GM21515 (cell line): ENCODE results near the gene HLA-DMA.

ENCODE experiments used
- ATAC-seq: cut with Tn5 transposase; IDR thresholded peaks from one replicate; pipeline ENCODE4 v1.9.1; 2021; ENCODE audit not compliant: unreplicated experiment

Gene HLA-DMA

DNA sequence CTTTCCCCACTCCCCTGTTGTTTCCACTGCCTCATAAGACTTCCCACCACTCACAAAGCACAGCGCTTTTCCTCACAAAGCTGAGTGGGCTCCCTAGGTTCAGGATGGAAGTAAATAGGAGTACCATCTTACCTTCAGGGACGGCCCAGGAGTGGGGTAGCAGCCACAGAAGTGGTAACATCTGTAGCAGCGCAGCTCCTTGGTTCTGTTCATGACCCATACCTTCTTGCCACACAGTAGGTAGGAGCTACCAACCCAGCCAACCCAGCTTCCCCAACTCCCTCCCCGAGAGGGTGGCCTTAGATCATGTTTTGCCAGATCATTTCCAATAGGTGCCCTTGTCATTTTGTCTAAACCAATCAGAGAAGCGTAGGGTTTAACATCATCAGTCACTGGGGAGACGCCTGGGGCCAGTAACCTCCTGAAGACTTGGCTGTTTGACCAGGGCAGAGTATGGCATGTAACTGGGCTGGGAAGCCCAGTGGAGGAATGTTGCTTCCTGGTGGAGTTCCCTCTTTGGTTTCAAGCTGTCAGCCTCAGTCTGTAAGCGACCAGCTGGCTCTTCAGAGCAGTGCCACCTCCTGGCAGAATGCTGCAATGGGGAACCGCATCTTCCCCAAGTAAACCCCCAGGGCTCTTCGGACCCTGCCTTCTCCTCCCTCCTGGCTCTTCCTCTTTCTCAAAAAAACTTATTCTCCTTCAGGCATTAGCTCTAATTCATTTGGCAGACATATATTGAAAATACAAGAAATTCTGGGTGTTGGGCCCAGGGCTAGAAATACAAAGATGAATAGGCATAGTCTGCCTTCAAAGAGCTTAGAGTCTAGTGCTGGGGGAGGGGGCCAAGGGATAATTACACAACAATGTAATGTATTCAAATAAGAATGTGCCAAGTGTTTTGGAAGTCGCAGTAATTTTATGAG is at the start of gene HLA-DMA:
Gene HLA-DMA, minus strand, starts transcription at position 281 of the 923 bp plus-strand sequence. Its CDS starts 61 bp downstream, at position 220.
- ATAC-seq: peak; percentile 71

DNA sequence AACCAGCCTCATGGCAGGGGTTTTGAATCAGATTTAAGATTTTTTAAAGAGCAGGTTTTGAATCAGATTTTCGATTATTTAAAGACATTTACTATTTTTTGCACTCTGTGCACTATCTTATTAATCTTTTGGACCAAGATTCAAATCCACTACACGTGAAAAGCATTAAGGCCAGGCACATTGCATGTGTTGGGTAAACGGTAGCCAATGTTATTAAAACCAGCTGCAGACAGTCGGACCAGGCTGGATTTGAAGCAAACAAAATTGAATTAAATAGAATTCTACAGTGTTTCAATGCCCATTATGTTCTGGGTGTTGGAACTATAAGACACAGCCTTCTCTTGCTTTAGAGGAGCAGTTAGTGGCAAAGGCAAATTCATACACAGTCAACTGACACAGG is 48.8 kb upstream of the HLA-DMA start:
- ATAC-seq: no peak

DNA sequence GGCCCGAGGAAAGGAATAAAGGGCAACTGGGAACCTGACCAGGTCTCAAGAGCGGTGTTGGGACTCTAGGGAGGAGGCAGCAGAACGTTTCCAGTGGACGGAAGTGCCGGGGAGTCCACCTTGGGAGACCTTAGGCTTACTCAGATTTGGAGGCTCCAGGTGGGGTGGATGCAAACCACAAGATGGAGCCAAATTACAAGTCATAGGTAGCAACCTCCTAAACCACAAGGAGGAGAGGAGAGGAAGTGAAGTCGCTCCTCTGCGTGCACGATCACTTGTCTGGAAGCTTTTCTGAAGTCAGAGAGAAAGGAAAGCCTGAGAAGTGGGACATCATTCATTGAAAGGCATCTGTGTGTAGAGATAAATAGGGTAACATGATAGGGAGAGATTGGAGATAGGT is 47.2 kb upstream of the HLA-DMA start:
- no peak for ATAC-seq

DNA sequence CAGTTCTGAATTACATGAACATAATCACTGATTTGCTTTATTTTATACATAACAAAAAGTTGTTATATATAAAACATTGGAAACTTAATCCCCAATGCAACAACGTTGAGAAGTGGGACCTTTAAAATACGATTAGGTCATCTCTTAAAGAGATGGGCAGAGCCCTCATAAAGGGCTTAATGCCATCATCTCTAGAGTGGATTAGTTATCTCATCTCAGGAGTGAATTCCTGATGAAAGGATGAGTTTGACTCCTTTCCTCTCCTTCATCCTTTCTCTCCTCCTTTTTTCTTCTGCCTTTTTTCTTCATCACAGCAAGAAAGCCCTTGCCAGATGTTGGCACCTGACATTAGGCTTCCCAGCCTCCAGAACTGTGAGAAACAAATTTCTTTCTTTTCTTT is 42.6 kb upstream of the HLA-DMA start:
- ATAC-seq: no peak

DNA sequence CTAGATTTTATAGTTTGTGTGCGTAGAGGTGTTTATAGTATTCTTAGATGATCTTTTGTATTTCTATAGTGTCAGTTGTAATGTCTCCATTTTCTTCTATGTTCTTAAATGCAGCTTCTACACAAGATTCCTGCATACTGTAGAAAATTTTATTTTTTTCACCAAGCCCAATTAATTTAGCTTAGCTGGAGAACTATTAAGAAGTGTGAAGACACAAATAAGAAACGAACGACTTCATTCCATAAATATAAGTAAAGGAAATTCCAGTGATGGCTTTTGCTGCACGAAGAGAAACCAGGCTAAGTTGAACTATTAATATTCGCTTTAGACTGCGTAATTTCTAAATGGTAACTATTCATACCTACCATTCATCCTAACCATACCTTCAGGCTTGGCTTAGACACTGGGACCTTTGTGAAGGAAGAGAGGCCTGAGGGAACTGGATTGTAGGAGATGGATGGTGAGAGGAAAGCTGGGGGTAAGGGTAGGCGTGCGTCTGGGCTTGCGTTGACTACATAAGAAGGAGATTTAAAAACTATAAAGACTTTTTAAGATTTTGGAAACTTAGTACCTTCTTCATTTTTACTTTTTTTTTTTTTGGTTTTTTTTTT is 40.6 kb upstream of the HLA-DMA start:
- no peak for ATAC-seq

- ATAC-seq: no peak
Measured at GRCh38 chr6:32991972-32992371, 39.1 kb upstream of the HLA-DMA start.

GRCh38 chr6:32989368-32989767 is 36.5 kb upstream of the HLA-DMA start:
- ATAC-seq: no peak

DNA sequence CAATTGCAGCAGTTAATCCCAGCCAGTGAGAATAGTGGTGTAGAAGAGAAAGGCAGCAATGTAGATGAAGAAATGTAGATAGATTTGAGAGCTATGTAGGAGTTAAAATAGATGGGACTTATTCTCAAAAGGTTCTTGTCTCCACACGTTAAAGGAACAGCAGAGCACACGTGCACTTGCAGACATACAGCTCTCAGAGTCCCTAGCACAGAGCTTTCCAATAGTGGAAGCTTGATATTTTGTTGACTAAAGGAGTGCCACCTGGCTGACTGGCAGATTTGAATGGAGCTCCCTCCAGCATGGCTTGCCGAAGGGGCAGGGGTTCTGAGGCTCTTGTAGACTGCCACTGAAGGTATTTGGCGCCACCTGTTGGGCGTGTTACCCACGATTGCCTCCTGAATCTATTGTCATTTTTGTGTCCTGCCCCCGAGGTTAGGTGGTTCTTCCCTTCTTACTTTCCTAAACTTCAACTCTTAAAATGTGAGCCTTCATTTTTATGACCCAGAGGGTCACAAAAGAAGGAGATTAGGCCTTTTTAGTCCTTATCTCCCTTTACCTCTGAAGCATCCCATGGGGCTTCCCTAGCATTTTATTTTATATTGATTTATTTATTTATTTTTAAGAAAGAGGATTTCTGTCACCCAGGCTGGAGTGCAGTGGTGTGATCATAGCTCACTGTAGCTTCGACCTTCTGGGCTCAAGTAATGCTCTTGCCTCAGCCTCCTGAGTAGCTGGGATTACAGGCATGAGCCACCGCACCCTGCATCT is 31.9 kb upstream of the HLA-DMA start:
- no peak for ATAC-seq

GRCh38 chr6:32983964-32984621 is 31.2 kb upstream of the HLA-DMA start:
- no peak for ATAC-seq

DNA sequence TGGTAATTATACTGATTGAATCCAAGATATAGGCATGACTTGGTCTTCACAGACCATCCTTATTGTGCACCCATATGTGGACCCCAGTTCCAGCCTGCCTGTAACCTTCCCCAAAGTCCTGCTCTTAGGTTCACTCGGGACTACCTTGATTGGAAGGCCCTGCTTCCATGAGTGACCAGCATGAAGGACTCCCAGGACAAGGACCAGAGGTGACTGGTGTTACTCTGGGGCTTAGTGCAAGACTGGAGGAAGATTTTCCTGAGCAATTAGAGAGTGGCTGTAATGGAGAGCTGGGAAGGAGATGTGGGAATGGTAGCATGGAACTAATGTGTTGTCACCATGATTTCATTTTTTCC is 30.6 kb upstream of the HLA-DMA start:
- no peak for ATAC-seq

GRCh38 chr6:32982702-32983492 is 30.0 kb upstream of the HLA-DMA start:
- ATAC-seq: no peak

- ATAC-seq: no peak
Measured at GRCh38 chr6:32982084-32982701, 29.3 kb upstream of the HLA-DMA start.

DNA sequence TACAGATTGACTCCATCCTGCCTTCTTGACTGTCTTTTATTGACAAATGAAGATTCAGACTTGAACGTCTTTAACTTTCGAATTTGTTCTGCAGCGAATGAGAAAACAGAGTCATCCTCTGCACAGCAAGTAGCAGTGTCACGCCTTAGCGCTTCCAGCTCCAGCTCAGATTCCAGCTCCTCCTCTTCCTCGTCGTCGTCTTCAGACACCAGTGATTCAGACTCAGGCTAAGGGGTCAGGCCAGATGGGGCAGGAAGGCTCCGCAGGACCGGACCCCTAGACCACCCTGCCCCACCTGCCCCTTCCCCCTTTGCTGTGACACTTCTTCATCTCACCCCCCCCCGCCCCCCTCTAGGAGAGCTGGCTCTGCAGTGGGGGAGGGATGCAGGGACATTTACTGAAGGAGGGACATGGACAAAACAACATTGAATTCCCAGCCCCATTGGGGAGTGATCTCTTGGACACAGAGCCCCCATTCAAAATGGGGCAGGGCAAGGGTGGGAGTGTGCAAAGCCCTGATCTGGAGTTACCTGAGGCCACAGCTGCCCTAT is 27.7 kb upstream of the HLA-DMA start:
- ATAC-seq: no peak

GRCh38 chr6:32979720-32980487 is 27.0 kb upstream of the HLA-DMA start:
- ATAC-seq: no peak

DNA sequence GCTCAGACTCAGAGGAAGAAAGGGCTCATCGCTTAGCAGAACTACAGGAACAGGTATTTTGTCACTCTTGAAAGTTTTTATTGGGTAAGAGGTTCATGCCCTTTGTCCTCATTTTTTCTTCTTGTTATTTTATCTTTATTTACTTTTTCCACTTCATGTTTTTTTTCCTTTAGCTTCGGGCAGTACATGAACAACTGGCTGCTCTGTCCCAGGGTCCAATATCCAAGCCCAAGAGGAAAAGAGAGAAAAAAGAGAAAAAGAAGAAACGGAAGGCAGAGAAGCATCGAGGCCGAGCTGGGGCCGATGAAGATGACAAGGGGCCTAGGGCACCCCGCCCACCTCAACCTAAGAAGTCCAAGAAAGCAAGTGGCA is 25.0 kb upstream of the HLA-DMA start:
- no peak for ATAC-seq

DNA sequence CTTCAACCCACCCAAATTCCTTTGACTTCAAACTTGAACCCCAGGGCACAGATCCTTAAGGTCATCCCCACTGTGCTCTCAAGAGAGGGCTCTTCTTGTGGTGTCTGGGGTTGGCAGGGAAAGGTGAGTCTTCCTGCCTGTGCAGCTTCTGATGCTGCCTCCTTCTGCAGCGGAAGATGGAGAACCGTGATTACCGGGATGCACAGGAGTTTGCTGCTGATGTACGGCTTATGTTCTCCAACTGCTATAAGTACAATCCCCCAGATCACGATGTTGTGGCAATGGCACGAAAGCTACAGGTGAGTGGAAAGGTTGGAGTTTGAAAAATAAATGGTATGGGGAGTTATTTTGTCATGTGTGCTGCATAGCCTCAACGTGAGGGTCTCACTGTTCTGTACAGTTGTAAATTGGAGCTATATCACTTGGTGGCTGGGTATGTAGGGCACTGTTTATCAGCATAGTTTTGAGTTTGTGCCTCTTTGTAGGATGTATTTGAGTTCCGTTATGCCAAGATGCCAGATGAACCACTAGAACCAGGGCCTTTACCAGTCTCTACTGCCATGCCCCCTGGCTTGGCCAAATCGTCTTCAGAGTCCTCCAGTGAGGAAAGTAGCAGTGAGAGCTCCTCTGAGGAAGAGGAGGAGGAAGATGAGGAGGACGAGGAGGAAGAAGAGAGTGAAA is 24.5 kb upstream of the HLA-DMA start:
- no peak for ATAC-seq

DNA sequence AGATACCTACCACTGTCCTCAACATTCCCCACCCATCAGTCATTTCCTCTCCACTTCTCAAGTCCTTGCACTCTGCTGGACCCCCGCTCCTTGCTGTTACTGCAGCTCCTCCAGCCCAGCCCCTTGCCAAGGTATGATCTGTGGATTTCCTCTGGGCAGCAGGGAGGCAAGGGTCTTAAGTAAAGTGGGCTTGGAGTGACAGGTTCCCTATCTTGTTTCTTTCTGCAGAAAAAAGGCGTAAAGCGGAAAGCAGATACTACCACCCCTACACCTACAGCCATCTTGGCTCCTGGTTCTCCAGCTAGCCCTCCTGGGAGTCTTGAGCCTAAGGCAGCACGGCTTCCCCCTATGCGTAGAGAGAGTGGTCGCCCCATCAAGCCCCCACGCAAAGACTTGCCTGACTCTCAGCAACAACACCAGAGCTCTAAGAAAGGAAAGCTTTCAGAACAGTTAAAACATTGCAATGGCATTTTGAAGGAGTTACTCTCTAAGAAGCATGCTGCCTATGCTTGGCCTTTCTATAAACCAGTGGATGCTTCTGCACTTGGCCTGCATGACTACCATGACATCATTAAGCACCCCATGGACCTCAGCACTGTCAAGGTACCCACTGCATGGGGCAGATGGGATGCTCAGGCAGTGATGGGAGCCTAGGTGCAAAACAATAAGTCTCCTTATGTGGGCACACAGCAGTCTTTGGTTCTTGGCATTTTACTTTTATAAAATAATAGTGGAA is 23.6 kb upstream of the HLA-DMA start:
- no peak for ATAC-seq

- ATAC-seq: no peak
Measured at GRCh38 chr6:32975886-32976285, 23.0 kb upstream of the HLA-DMA start.
